ENCODE results near the gene DVL1. TPM values are rescaled to one million over a fixed set of nuclear protein-coding genes. Genes with fewer than 3 reads are reported as not detected.

DVL1 gene
- total and polyA plus RNA-seq, 9 of the 15 experiments (the other 6 are each of a cell fraction or from before 2014, with no cell fraction given): 0.62 to 135 (median 24.3) TPM

DNA sequence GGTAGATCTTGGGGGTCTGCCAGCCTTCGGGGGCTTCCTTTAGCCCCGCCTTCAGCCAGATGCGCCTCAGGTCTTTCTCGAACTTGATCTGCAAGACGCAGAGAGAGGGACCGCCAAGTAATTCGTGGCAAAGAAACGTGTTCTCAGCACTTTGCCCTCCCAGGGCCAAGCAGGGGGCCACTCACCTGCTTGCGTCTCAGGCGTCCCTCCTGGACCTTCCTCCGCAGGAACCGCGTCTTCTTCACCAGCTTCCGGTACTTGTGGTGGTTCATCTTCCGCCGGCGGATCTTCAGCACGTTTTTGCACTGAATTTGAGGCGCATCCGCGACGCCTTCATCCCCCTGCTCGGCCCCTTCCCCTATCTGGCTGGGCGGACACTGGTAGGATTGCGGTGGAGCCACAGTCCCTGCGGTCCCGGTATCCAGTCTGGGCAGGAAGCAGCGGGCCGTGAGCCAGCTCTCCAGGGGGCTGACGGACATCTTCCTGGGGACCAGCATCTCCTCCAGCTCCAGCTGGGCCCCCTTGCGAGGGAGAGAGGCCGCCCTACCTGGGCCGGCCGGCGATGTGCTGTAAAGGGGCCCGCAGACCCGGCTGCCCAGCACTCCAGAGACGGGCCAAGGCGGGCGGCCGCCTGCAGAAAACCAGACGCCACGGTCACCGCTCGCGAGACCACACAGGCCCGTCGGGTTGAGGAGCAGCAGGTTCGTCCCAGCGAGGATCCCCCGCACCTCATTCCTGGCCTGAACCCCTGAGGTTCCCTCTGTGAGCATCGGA is 24.8 kb upstream of the DVL1 start (continued):
- TF ChIP-seq, protein P1, sequence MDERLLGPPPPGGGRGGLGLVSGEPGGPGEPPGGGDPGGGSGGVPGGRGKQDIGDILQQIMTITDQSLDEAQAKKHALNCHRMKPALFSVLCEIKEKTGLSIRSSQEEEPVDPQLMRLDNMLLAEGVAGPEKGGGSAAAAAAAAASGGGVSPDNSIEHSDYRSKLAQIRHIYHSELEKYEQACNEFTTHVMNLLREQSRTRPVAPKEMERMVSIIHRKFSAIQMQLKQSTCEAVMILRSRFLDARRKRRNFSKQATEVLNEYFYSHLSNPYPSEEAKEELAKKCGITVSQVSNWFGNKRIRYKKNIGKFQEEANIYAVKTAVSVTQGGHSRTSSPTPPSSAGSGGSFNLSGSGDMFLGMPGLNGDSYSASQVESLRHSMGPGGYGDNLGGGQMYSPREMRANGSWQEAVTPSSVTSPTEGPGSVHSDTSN (CRISPR knock-in tag; IDR thresholded peaks at IDR 0.05; ENCODE audit: low read depth): no peak
- TF ChIP-seq, protein P1 (tag; conservative IDR thresholded peaks at IDR 0.05; ENCODE audit: low read depth): no peak
- no peak for TF ChIP-seq PHB (CRISPR knock-in tag; IDR thresholded peaks at IDR 0.05)
- TF ChIP-seq, protein P2, sequence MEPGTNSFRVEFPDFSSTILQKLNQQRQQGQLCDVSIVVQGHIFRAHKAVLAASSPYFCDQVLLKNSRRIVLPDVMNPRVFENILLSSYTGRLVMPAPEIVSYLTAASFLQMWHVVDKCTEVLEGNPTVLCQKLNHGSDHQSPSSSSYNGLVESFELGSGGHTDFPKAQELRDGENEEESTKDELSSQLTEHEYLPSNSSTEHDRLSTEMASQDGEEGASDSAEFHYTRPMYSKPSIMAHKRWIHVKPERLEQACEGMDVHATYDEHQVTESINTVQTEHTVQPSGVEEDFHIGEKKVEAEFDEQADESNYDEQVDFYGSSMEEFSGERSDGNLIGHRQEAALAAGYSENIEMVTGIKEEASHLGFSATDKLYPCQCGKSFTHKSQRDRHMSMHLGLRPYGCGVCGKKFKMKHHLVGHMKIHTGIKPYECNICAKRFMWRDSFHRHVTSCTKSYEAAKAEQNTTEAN (CRISPR knock-in tag; IDR thresholded peaks at IDR 0.05): 0 out of 2 replicates have a peak, but pooled peaks have one; percentile 47
- peak; percentile 39; the same call in 1 of the 2 replicates for TF ChIP-seq CHD2 (IDR thresholded peaks at IDR 0.05; ENCODE audit: low read depth, low read length)
- TF ChIP-seq CHD1 (IDR thresholded peaks at IDR 0.05; ENCODE audit: low read length): peak; percentile 31
- peak; percentile 10; the same call in 1 of the 2 replicates for TF ChIP-seq ZBTB7A (IDR thresholded peaks at IDR 0.05; ENCODE audit: borderline replicate concordance, control insufficient read depth, low read depth, low read length)
- TF ChIP-seq, protein P3, sequence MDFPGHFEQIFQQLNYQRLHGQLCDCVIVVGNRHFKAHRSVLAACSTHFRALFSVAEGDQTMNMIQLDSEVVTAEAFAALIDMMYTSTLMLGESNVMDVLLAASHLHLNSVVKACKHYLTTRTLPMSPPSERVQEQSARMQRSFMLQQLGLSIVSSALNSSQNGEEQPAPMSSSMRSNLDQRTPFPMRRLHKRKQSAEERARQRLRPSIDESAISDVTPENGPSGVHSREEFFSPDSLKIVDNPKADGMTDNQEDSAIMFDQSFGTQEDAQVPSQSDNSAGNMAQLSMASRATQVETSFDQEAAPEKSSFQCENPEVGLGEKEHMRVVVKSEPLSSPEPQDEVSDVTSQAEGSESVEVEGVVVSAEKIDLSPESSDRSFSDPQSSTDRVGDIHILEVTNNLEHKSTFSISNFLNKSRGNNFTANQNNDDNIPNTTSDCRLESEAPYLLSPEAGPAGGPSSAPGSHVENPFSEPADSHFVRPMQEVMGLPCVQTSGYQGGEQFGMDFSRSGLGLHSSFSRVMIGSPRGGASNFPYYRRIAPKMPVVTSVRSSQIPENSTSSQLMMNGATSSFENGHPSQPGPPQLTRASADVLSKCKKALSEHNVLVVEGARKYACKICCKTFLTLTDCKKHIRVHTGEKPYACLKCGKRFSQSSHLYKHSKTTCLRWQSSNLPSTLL (IDR thresholded peaks at IDR 0.05): no peak
- no peak for TF ChIP-seq ZSCAN29 (IDR thresholded peaks at IDR 0.05)
- TF ChIP-seq NRF1 (conservative IDR thresholded peaks at IDR 0.05 in 1 of 2, IDR thresholded peaks at IDR 0.05 in 1 of 2): no peak
- TF ChIP-seq, protein P4, sequence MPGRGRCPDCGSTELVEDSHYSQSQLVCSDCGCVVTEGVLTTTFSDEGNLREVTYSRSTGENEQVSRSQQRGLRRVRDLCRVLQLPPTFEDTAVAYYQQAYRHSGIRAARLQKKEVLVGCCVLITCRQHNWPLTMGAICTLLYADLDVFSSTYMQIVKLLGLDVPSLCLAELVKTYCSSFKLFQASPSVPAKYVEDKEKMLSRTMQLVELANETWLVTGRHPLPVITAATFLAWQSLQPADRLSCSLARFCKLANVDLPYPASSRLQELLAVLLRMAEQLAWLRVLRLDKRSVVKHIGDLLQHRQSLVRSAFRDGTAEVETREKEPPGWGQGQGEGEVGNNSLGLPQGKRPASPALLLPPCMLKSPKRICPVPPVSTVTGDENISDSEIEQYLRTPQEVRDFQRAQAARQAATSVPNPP (IDR thresholded peaks at IDR 0.05; ENCODE audit: borderline replicate concordance, insufficient read depth, insufficient read length): no peak
- TF ChIP-seq, protein P5, sequence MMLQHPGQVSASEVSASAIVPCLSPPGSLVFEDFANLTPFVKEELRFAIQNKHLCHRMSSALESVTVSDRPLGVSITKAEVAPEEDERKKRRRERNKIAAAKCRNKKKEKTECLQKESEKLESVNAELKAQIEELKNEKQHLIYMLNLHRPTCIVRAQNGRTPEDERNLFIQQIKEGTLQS (IDR thresholded peaks at IDR 0.05): no peak
- TF ChIP-seq, protein P5 (CRISPR knock-in tag; conservative IDR thresholded peaks at IDR 0.05): no peak; the same call in 1 of the 2 replicates
- no peak for TF ChIP-seq POLR2AphosphoS5 (IDR thresholded peaks at IDR 0.05; ENCODE audit: control insufficient read depth, insufficient read depth, low read depth, low read length)
- TF ChIP-seq POLR2G (IDR thresholded peaks at IDR 0.05; ENCODE audit: low read depth, low read length): peak; percentile 17
- TF ChIP-seq ZNF224 (CRISPR knock-in tag; IDR thresholded peaks at IDR 0.05): 0 out of 2 replicates have a peak, but pooled peaks have one; percentile 6
- TF ChIP-seq RBM15 (IDR thresholded peaks at IDR 0.05; ENCODE audit: insufficient read depth, low read length): no peak
- TF ChIP-seq ERF (CRISPR knock-in tag; IDR thresholded peaks at IDR 0.05): no peak
- no peak for TF ChIP-seq IFI16 (CRISPR knock-in tag; IDR thresholded peaks at IDR 0.05)
